NCI-H526 (cell line): Measurements from ENCODE around the gene DDHD1.

ENCODE experiments used
- DNase-seq, 2 experiments: peaks; one replicate each; lab custom pipeline; 2025; lab: John Stamatoyannopoulos, UW

DDHD1 gene

DNA sequence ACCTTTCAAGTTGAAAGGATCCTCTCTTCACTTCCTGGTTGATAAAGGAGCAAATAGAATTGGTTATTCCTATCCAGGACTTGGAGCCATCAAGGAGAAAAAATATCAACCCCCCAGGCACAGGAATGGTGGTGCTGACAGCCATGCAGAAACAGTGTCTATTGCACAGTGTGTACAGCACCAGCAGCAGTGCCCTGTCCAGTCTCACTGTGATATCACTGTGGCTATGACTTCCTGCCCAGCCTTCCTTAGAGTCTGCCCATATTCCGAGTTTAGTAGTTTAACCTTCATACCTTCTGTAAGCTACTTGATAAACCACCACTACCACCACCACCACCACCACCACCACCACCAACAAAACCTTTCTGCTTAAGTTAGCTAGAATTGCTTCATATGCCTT lies 157.1 kb downstream of the DDHD1 start:
- no peak for DNase-seq

DNA sequence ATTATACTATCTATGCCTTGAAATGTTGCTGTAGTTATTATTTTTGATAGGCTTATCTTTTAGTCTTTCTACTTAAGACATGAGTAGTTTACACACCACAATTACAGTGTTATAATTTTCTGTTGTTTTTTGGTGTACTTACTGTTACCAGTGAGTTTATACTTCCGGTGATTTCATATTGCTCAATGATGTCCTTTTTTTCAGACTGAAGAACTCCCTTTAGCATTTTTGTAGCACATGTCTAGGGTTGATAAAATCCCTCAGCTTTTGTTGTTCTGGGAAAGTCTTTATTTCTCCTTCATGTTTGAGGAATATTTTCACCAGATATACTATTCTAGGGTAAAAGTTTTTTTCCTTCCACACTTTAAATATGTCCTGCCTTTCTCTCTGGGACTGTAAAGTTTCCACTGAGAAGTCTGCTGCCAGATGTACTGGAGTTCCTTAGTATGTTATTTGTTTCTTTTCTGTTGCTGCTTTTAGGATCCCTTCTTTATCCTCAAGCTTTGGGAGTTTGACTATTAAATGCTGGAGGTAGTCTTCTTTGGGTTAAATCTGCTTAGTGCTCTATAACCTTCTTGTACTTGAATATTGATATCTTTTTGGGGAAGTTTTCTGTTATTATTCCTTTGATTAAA lies 160.8 kb downstream of the DDHD1 start:
- no peak for DNase-seq

DNA sequence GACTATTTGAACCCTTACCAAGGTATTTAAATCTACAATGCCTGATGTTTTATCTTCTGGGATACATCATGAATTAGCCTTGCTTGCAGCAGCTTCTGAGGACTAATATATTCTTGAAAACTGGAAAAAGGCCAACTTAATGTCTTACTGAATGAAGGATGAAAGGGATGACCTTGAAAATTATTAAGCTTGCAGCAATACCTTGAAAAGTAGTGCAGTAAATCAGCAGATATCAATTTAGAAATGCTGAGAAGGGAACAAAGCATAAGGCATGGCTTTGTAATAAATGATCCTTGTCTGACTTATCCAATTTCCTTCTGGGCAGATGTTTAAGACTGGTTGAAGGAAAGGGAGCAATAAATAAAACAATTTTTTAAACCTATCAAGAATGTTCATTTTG lies 165.0 kb downstream of the DDHD1 start:
- no peak for DNase-seq

DNA sequence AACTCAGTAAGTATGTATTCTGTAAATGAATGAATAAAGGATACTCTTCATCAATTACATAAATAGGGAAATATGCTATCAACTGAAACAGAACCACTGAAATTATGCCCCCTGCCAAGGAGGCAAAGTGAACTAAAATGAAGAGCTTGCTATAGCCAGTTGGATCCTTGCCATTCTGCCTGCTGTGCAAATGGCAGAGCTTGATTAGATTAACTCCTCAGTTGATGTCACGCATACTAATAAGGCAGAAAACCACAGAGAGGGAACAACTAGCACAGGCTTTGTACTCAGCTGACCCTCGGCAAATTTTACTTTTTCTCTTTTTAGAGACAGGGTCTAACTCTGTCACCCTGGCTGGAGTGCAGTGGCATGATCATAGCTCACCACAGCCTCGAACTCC lies 165.6 kb downstream of the DDHD1 start:
- no peak for DNase-seq

DNA sequence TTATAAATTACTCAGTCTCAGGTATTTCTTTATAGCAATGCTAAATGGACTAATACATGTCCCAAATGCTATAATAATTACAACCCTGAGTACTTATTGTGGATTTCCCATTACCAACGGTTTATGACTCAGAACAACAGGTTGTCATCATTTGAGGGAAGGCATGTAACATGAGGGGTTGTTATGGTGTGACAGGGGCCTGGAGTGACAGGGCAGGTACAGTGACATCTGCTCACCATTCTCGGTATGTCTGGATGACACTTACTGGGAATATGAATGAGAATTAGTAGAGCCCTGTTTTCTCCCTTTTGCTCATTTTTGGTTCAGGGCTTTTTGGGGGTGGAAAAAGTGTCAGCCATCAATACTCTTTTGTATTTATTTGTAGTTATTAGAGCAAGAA lies 166.1 kb downstream of the DDHD1 start:
- no peak for DNase-seq
